Fibroblast of skin of back (primary cell): Measurements from ENCODE around the gene ZNF749. TPM values are rescaled to one million over a fixed set of nuclear protein-coding genes. Genes with fewer than 3 reads are reported as not detected.

Source experiments
- DNase-seq: peaks from one replicate; pipeline ENCODE4 v3.0.0-alpha.2; 2013
- polyA plus RNA-seq, 2 experiments: library from polyadenylated mRNA; unstranded; fragments of 120-200 nt; gene quantifications; one replicate each; pipeline ENCODE4 v1.2.1, GENCODE V29; 2013; ENCODE audit not compliant: insufficient read length in 2 of 2

ZNF749 gene
- 8.1 TPM for polyA plus RNA-seq (2013, experiment 1 of 2; ENCODE audit: insufficient read length)
- polyA plus RNA-seq (2013, experiment 2 of 2; ENCODE audit: insufficient read length), result 3.7 TPM

- peak; percentile 98 for DNase-seq
Observed at GRCh38 chr19:57435062-57435978, at the start of gene ZNF749. ZNF749 (plus strand) TSS chr19:57435325; CDS start chr19:57435579, 254 bp downstream.

GRCh38 chr19:57389194-57389729 lies 45.9 kb upstream of the ZNF749 start:
- DNase-seq, result no peak

GRCh38 chr19:57389730-57390598 lies 45.2 kb upstream of the ZNF749 start, which contains the start of gene ZNF548:
ZNF548 (plus strand) TSS chr19:57389854; CDS start chr19:57390100, 246 bp downstream.
- DNase-seq, result peak; percentile 100

GRCh38 chr19:57395710-57396109 lies 39.4 kb upstream of the ZNF749 start:
- DNase-seq, result no peak

- no peak for DNase-seq
Observed at GRCh38 chr19:57398868-57399267, 36.3 kb upstream of the ZNF749 start.

GRCh38 chr19:57403737-57404563 lies 31.2 kb upstream of the ZNF749 start:
- DNase-seq, result no peak

GRCh38 chr19:57406516-57407123 lies 28.5 kb upstream of the ZNF749 start:
- DNase-seq, result peak; percentile 41

- peak; percentile 94 for DNase-seq
Observed at GRCh38 chr19:57410877-57411671, 24.1 kb upstream of the ZNF749 start, which contains the start of gene ZNF17. ZNF17 (plus strand) TSS chr19:57411161; CDS start chr19:57413616, 2,455 bp downstream.

GRCh38 chr19:57419439-57419838 lies 15.7 kb upstream of the ZNF749 start:
- no peak for DNase-seq

GRCh38 chr19:57421037-57421436 lies 14.1 kb upstream of the ZNF749 start:
- no peak for DNase-seq

GRCh38 chr19:57434386-57435061 lies 601 bp upstream of the ZNF749 start:
- no peak for DNase-seq

GRCh38 chr19:57436417-57436816 lies 1.3 kb downstream of the ZNF749 start:
- no peak for DNase-seq

- DNase-seq, result no peak
Observed at GRCh38 chr19:57437931-57438330, 2.8 kb downstream of the ZNF749 start.

GRCh38 chr19:57438925-57439324 lies 3.8 kb downstream of the ZNF749 start:
- no peak for DNase-seq

- no peak for DNase-seq
Observed at GRCh38 chr19:57441979-57442752, 7.0 kb downstream of the ZNF749 start.

- DNase-seq, result no peak
Observed at GRCh38 chr19:57443121-57443696, 8.1 kb downstream of the ZNF749 start.

GRCh38 chr19:57452307-57452706 lies 17.2 kb downstream of the ZNF749 start:
- no peak for DNase-seq

- peak; percentile 41 for DNase-seq
Observed at GRCh38 chr19:57465680-57466381, 30.7 kb downstream of the ZNF749 start.
